DOHH2 (cell line): Measurements from ENCODE around the gene SMIM5.

Experiments used
- H3F3A ChIP-seq: fragments of 200-600 bp; sonication (generic), shearing (Covaris generic); 2 replicates; pipeline ENCODE4 v1.6.0; 2016; ENCODE audit warnings: antibody characterized with exemption, mild to moderate bottlenecking; ENCODE audit not compliant: control insufficient read depth, insufficient read depth
- H3K27ac ChIP-seq: fragments of 200-600 bp; sonication (generic); 2 replicates; pipeline ENCODE4 v1.5.1; 2014; ENCODE audit warnings: low read depth, mild to moderate bottlenecking, low read length, moderate library complexity
- H3K27me3 ChIP-seq: fragments of 200-600 bp; sonication (generic); 2 replicates; pipeline ENCODE4 v1.6.1; 2014; ENCODE audit warnings: mild to moderate bottlenecking, low read length, mixed read lengths; ENCODE audit not compliant: control insufficient read depth
- H3K36me3 ChIP-seq: fragments of 200-600 bp; sonication (generic); 2 replicates; pipeline ENCODE4 v1.6.1; 2014; ENCODE audit warnings: mild to moderate bottlenecking, low read length, moderate library complexity, mixed read lengths; ENCODE audit not compliant: control insufficient read depth
- H3K4me1 ChIP-seq: fragments of 200-600 bp; sonication (generic); 2 replicates; pipeline ENCODE4 v1.6.1; 2014; ENCODE audit warnings: mild to moderate bottlenecking, low read length, mixed read lengths; ENCODE audit not compliant: control insufficient read depth
- H3K4me2 ChIP-seq: fragments of 200-600 bp; sonication (generic); 2 replicates; pipeline ENCODE4 v1.6.0; 2014; ENCODE audit warnings: mild to moderate bottlenecking, low read length, moderate library complexity
- H3K4me3 ChIP-seq: fragments of 200-600 bp; sonication (generic); 2 replicates; pipeline ENCODE4 v1.5.1; 2014; ENCODE audit warnings: mild to moderate bottlenecking, low read length, mixed read lengths
- H3K79me2 ChIP-seq: fragments of 200-600 bp; sonication (generic); 2 replicates; pipeline ENCODE4 v1.6.1; 2014; ENCODE audit warnings: mild to moderate bottlenecking, low read length, mixed read lengths; ENCODE audit not compliant: control insufficient read depth
- H3K9me2 ChIP-seq: fragments of 200-600 bp; sonication (generic); replicated peaks from 2 replicates; pipeline ENCODE4 v1.6.1; 2014; ENCODE audit warnings: mild to moderate bottlenecking, low read length, mixed read lengths; ENCODE audit not compliant: control insufficient read depth
- H3K9me3 ChIP-seq: fragments of 200-600 bp; sonication (generic); 2 replicates; pipeline ENCODE4 v1.6.1; 2014; ENCODE audit warnings: antibody characterized with exemption, low read length, mixed read lengths; ENCODE audit not compliant: control insufficient read depth, insufficient read depth
- H4K20me1 ChIP-seq: fragments of 200-600 bp; sonication (generic); 2 replicates; pipeline ENCODE4 v1.6.0; 2014; ENCODE audit warnings: low read depth, mild to moderate bottlenecking, antibody characterized with exemption, low read length, moderate library complexity; ENCODE audit not compliant: control insufficient read depth, insufficient read depth
- EZH2phosphoT487 ChIP-seq: fragments of 200-600 bp; sonication (generic); IDR thresholded peaks from 2 replicates; pipeline ENCODE4 v1.6.1; 2017; ENCODE audit warnings: borderline replicate concordance, mild to moderate bottlenecking, antibody characterized with exemption, low read length, moderate library complexity, mixed read lengths
- TF ChIP-seq, protein P1 (sequence below): fragments of 200-600 bp; sonication (generic); IDR thresholded peaks from one replicate; pipeline ENCODE4 v1.5.1; 2014; ENCODE audit warnings: antibody characterized with exemption, mild to moderate bottlenecking, low read depth, low read length; ENCODE audit not compliant: poor library complexity, severe bottlenecking

SMIM5 gene

DNA sequence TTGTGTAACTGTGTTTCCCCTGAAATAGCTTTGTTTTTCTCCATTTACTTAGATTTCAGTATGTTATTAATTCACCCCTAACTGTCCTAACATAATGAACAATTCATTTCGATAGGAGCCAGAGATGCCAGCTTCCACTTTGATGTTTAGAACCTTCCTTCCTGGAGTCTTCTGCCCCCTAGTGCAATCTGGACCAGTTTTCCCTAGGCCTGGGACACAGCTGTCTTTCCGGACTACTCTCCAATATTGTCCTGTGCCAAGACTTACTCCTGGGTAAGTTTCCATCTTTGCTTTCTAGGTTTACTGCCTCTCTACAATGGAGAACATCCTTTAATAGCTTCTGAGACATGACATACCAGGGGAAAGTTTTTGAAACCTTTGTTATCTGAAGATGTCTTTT lies 20.9 kb downstream of the SMIM5 start:
- Histone ChIP-seq H3K9me2 (no peaks in the 10 kb centered on the region), H3K4me3 (no peak overlapping the region), H3K79me2 (peaks cover 18% of the 10 kb centered on the region), H3K4me1 (peaks cover 31% of the 10 kb centered on the region), H3K27ac (peak overlapping the region; percentile 34), H3K36me3 (peaks cover 78% of the 10 kb centered on the region), H4K20me1 (no peaks in the 10 kb centered on the region), H3K4me2 (peak overlapping the region; percentile 22; the same call in 1 of the 2 replicates), H3K27me3 (no peaks in the 10 kb centered on the region), H3F3A (peaks cover 5% of the 10 kb centered on the region), H3K9me3 (no peaks in the 10 kb centered on the region)
- no peak for TF ChIP-seq EZH2phosphoT487
- TF ChIP-seq, protein P1, sequence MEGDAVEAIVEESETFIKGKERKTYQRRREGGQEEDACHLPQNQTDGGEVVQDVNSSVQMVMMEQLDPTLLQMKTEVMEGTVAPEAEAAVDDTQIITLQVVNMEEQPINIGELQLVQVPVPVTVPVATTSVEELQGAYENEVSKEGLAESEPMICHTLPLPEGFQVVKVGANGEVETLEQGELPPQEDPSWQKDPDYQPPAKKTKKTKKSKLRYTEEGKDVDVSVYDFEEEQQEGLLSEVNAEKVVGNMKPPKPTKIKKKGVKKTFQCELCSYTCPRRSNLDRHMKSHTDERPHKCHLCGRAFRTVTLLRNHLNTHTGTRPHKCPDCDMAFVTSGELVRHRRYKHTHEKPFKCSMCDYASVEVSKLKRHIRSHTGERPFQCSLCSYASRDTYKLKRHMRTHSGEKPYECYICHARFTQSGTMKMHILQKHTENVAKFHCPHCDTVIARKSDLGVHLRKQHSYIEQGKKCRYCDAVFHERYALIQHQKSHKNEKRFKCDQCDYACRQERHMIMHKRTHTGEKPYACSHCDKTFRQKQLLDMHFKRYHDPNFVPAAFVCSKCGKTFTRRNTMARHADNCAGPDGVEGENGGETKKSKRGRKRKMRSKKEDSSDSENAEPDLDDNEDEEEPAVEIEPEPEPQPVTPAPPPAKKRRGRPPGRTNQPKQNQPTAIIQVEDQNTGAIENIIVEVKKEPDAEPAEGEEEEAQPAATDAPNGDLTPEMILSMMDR = no peak

DNA sequence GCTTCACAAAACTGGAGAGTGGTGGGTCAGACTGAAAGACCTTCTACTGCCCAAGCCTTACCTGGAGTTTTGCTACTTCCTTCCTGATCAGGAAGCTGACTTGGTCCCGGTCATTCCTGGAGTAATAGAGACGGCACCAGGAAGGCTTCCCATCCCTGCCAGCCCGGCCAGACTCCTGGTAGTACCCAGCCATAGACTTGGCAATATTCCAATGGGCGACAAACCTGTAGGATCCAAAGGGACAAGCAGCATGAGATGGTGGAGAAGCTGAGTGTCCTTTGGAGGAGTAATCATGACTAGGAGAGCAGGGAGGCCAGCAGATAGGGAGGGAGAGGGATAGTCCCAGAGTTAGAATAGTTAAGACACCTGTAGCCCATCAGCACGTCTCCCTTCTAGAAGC lies 25.0 kb downstream of the SMIM5 start:
- Histone ChIP-seq H3K9me3 (no peaks in the 10 kb centered on the region), H3K4me2 (no peak overlapping the region), H3K27me3 (no peaks in the 10 kb centered on the region), H3K27ac (peak overlapping the region; percentile 4; the same call in 1 of the 2 replicates), H3K36me3 (peaks cover 78% of the 10 kb centered on the region), H3F3A (peaks cover 5% of the 10 kb centered on the region), H4K20me1 (no peaks in the 10 kb centered on the region), H3K4me3 (no peak overlapping the region), H3K79me2 (peaks cover 22% of the 10 kb centered on the region), H3K9me2 (no peaks in the 10 kb centered on the region), H3K4me1 (peaks cover 65% of the 10 kb centered on the region)
- TF ChIP-seq, protein P1 = no peak

DNA sequence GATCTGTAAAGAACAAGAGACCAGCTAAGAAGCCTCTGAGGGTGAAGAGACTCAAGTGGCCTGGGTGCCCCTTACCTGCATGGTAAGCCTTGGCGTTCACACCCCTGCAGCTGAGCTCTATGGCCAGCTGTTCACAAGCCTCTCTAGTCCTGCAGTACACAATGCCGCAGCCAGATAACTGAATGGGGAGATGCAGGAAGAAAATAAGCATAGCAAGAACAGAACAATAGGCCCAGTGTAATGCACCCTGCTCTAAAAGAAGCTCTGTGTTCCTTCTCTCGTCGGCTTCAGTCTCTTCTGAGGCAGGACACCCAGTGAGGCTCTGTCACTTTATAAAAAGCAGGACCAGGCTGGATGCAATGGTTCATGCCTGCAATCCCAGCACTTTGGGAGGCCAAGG lies 28.3 kb downstream of the SMIM5 start:
- no peaks in the 10 kb centered on the region for H4K20me1 ChIP-seq
- H3K9me2 ChIP-seq = no peaks in the 10 kb centered on the region
- TF ChIP-seq EZH2phosphoT487 = no peak
- TF ChIP-seq, protein P1 = no peak
- H3K36me3 ChIP-seq = peaks cover 74% of the 10 kb centered on the region
- H3K9me3 ChIP-seq = no peaks in the 10 kb centered on the region
- no peaks in the 10 kb centered on the region for H3K27me3 ChIP-seq
- no peak overlapping the region; the same call in 1 of the 2 replicates for H3K4me2 ChIP-seq
- H3F3A ChIP-seq = peaks cover 26% of the 10 kb centered on the region
- peaks cover 35% of the 10 kb centered on the region for H3K79me2 ChIP-seq
- no peak overlapping the region for H3K4me3 ChIP-seq
- no peak overlapping the region for H3K27ac ChIP-seq
- peaks cover 74% of the 10 kb centered on the region for H3K4me1 ChIP-seq
